Caki2 (cell line): ENCODE data around the gene LCN2. TPM values are rescaled to one million over a fixed set of nuclear protein-coding genes. Genes with fewer than 3 reads are reported as not detected.
A peak's percentile ranks its signal among the peaks of the same experiment; 100 is the strongest.
"Not testable (repeated sequence)": the region's sequence is repeated elsewhere in the genome, so short reads cannot be mapped to it uniquely, and the experiment has no call there.

Experiments used
- DNase-seq: peaks from one replicate; pipeline ENCODE4 v3.0.0-alpha.2; 2015; ENCODE audit warnings: low read depth
- in situ Hi-C: cut with HindIII; loops from 2 replicates; pipeline ENCODE4 v1.10.0; 2016; ENCODE audit warnings: low sequenced_read_pairs, low pct_unique_long_range_greater_than_20kb, mixed read lengths
- total RNA-seq: library from RNA; depleted of rRNA; stranded (reverse); fragments of >200 nt; shearing (Covaris generic); gene quantifications from 2 replicates; pipeline ENCODE4 v1.2.3, GENCODE V29; 2014; ENCODE audit warnings: low replicate concordance; rRNA removed

Gene LCN2
- total RNA-seq: 2.2 TPM in 1 of 2 replicates, not detected in the other

- peak; percentile 57 for DNase-seq
- in situ Hi-C loops: no loop called here
These were observed at the start of gene LCN2 for GRCh38 chr9:128149001-128149701. LCN2 (plus strand) TSS chr9:128149453; CDS start chr9:128149526, 73 bp downstream.

- in situ Hi-C loops: no loop called here
These were observed 49.2 kb upstream of the LCN2 start for GRCh38 chr9:128099932-128100491.

GRCh38 chr9:128100581-128100980 is 48.7 kb upstream of the LCN2 start:
- in situ Hi-C loops: no loop called here
- no peak for DNase-seq

More at GRCh38 chr9:128099932-128100491, 49.2 kb upstream of the LCN2 start:
- no peak for DNase-seq

DNA sequence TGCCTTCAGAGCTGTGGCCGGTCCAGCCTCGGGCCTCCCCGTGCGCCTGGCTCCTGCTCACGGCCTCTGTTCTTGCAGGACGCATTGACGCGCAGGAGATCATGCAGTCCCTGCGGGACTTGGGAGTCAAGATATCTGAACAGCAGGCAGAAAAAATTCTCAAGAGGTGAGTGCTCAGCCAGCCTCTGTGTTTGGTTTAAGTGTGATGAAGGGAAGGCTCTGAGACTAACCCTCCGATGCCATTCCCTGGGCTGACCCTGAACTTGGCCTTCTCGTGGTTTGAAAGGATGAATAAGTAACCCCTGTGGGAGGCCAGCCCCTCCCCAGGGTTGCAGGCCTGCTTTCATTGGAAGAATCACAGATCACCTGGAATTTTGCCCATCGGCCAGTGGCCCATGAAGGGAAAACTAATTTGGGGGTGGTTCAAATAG is 48.0 kb upstream of the LCN2 start:
- peak; percentile 23 for DNase-seq
- in situ Hi-C loops: no loop called here

DNA sequence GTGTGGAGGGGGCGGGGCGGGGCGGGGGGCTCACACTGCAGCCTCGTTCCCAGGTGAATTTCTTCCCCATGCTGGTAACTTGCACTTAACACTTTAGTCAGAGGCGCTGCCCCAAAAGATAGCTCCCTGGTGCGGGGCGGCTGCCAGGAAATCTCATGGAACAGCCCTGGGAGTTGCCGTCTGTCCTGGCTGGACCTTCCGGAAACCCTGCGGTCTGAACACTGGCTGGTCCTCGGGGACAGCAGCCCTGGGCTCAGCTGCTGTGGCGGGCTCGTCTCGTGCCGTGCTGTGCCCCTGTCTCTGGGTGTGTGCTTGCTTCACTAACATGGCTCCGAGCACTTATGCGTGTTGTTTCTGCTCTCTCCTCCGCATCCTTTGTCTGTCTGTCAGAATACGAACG is 47.6 kb upstream of the LCN2 start:
- in situ Hi-C loops: no loop called here
- no peak for DNase-seq

- in situ Hi-C loops: no loop called here
- DNase-seq: no peak
These were observed 47.1 kb upstream of the LCN2 start for GRCh38 chr9:128102196-128102595.

GRCh38 chr9:128102861-128103588 is 46.2 kb upstream of the LCN2 start:
- in situ Hi-C loops: no loop called here
- no peak for DNase-seq

DNA sequence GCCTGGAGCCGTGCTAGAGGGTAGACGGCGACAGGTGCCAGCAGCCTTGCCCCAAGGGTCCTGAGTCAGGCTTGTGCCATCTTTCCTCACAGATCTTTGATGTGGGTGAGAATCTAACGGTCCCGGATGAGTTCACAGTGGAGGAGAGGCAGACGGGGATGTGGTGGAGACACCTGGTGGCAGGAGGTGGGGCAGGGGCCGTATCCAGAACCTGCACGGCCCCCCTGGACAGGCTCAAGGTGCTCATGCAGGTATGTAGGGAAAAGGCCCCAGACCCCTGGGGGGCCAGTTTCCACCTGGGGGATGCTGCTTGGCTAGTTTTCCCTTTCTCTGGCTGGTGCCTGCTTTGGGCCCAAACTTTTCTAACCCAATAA is 45.7 kb upstream of the LCN2 start:
- no peak for DNase-seq
- in situ Hi-C loops: no loop called here

DNA sequence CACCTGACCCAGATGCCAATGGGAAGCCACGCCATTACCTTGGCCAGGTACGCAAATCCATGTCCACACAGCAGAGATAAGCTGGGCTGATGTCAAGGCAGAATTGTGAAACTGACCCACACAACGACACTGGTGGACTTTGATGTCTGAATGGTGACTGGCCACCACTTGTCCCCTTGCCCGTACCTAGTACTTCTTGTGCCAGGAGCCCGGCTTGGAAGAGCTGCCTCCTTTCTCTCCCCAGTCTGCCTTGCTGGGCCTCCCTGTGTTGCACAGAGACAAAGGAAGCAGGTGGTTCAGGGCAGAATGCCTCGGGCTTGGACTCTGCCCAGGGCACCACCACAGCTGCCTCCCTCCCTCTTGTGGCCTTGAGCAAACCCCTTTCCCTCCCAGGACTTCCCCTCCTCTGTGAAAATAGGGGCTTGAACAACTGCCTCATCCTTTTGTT is 45.1 kb upstream of the LCN2 start:
- in situ Hi-C loops: no loop called here
- DNase-seq: no peak

DNA sequence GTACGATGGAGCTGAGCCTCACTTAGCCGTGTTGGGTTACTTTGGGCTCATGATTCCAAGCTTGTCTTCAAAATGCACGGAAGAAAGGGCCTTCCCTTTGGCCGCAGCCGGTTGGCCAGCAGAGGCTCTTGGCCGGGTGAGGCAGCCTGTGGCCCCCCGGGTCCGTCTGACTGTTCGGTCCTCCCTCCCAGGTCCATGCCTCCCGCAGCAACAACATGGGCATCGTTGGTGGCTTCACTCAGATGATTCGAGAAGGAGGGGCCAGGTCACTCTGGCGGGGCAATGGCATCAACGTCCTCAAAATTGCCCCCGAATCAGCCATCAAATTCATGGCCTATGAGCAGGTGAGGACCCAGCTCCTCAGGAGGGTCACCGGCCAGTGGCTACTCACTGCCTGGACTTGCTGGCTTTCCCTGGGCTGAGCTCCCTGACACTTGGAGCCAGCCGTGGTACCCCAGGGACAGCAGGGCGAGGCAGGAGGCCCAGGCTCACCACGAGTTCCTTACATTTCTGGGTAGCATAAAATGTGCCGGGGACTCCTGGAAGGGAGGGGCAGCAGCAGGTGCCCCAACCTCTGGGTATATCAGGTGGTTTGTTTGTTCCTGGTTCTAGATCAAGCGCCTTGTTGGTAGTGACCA is 43.6 kb upstream of the LCN2 start:
- in situ Hi-C loops: no loop called here
- DNase-seq: no peak

DNA sequence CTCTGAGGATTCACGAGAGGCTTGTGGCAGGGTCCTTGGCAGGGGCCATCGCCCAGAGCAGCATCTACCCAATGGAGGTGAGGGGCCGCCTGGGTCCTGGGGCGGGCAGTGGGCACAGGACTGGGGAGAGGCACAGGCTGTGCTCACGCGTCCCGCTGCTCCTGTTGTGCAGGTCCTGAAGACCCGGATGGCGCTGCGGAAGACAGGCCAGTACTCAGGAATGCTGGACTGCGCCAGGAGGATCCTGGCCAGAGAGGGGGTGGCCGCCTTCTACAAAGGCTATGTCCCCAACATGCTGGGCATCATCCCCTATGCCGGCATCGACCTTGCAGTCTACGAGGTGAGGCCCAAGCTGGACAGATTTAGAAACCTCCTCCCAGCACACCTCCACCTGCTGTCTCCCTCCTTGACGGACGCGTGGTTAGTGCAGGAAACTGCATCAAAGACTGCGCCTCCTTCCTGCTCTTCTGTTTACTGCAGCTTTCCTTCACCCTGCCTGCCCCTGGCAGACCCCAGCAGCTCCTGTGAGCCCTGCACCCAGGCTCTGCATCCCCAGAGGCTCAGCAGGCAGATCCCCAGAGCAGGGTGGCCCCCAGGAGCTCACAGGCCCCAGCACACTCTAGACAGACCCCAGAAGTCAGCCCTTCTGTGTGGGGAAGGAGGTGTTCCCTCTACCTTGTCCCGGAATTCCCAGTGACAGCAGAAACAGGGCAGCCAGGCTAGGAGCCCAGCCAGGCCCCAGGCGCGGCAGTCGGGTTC is 42.9 kb upstream of the LCN2 start:
- DNase-seq: no peak
- in situ Hi-C loops: no loop called here

- no peak for DNase-seq
- in situ Hi-C loops: no loop called here
These were observed 42.2 kb upstream of the LCN2 start for GRCh38 chr9:128106940-128107467.

- in situ Hi-C loops: no loop called here
- no peak for DNase-seq
These were observed 41.6 kb upstream of the LCN2 start for GRCh38 chr9:128107468-128108268.

DNA sequence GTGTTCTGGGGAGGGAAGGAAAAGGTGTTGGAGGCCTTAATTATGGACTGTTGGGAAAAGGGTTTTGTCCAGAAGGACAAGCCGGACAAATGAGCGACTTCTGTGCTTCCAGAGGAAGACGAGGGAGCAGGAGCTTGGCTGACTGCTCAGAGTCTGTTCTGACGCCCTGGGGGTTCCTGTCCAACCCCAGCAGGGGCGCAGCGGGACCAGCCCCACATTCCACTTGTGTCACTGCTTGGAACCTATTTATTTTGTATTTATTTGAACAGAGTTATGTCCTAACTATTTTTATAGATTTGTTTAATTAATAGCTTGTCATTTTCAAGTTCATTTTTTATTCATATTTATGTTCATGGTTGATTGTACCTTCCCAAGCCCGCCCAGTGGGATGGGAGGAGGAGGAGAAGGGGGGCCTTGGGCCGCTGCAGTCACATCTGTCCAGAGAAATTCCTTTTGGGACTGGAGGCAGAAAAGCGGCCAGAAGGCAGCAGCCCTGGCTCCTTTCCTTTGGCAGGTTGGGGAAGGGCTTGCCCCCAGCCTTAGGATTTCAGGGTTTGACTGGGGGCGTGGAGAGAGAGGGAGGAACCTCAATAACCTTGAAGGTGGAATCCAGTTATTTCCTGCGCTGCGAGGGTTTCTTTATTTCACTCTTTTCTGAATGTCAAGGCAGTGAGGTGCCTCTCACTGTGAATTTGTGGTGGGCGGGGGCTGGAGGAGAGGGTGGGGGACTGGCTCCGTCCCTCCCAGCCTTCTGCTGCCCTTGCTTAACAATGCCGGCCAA is 40.8 kb upstream of the LCN2 start:
- DNase-seq: no peak
- in situ Hi-C loops: no loop called here

- in situ Hi-C loops: no loop called here
- DNase-seq: no peak
These were observed 40.1 kb upstream of the LCN2 start for GRCh38 chr9:128109050-128109709.

GRCh38 chr9:128111726-128112125 is 37.5 kb upstream of the LCN2 start:
- in situ Hi-C loops, DNase-seq: not testable (repeated sequence)
